B cell (primary cell): ENCODE measurements around the gene MYMK. TPM values are rescaled to one million over a fixed set of nuclear protein-coding genes. Genes with fewer than 3 reads are reported as not detected.

Experiments
- ATAC-seq: fragments of 200-7000 bp; cut with Tn5 transposase; one replicate; pipeline ENCODE4 v1.10.0; 2021; ENCODE audit warnings: low read depth, mild to moderate bottlenecking, moderate number of reproducible peaks, moderate library complexity
- CTCF ChIA-PET: fragments of 350-600 bp; sonication (Branson Sonifier 250); formaldehyde crosslinking; loops from one replicate; lab custom pipeline; 2021; ENCODE audit warnings: antibody characterized with exemption, inconsistent platforms; lab: Charles Lee
- POLR2A ChIA-PET: fragments of 350-600 bp; sonication (Branson Sonifier 250); formaldehyde crosslinking; loops from one replicate; lab custom pipeline; 2021; ENCODE audit warnings: antibody characterized with exemption; lab: Charles Lee
- DNase-seq: peaks from one replicate; pipeline ENCODE4 v3.0.0; 2013
- H2AFZ ChIP-seq: 2 replicates; pipeline ENCODE4 v1.6.1; 2012; ENCODE audit warnings: mild to moderate bottlenecking, low read depth, low read length; ENCODE audit not compliant: insufficient read depth, poor library complexity, severe bottlenecking
- H3K27ac ChIP-seq, 2 donors: 1 replicate in 1 of 2; 2 replicates in 1 of 2; pipeline ENCODE4 v1.5.1; 2012 to 2013; ENCODE audit warnings: low read length in 2 of 2, mild to moderate bottlenecking in 2 of 2, moderate library complexity in 1 of 2
- H3K27me3 ChIP-seq, 4 experiments: fragments of 200-600 bp in 1 of 4; sonication (generic) in 1 of 4; replicated peaks in 1 of 4; 1 replicate in 2 of 4; 2 replicates in 2 of 4; pipeline versions ENCODE4 v1.6.1 to v1.7.0; 2013 to 2016; ENCODE audit warnings: low read length in 3 of 4, mild to moderate bottlenecking in 2 of 4, mixed read lengths in 1 of 4, moderate library complexity in 1 of 4; ENCODE audit not compliant: insufficient read depth in 4 of 4, control insufficient read depth in 3 of 4; ENCODE audit errors: control extremely low read depth in 1 of 4
- H3K36me3 ChIP-seq, 2 experiments: replicated peaks in 1 of 2; 1 replicate in 1 of 2; 2 replicates in 1 of 2; pipeline versions ENCODE4 v1.6.1 to v1.7.1; 2013; ENCODE audit warnings: low read length in 1 of 2; ENCODE audit not compliant: insufficient read depth in 2 of 2, control insufficient read depth in 1 of 2; ENCODE audit errors: control extremely low read depth in 1 of 2, extremely low read depth in 1 of 2
- H3K4me1 ChIP-seq, 2 donors: fragments of 200-600 bp in 1 of 2; sonication (generic) in 1 of 2; 1 replicate in 1 of 2; 2 replicates in 1 of 2; pipeline versions ENCODE4 v1.5.1 to v1.6.1; 2013 to 2017; ENCODE audit warnings: low read length in 2 of 2; ENCODE audit not compliant: control insufficient read depth in 2 of 2, insufficient read depth in 2 of 2
- H3K4me2 ChIP-seq: replicated peaks from 2 replicates; pipeline ENCODE3; 2012; ENCODE audit warnings: mild to moderate bottlenecking, low read depth, low read length; ENCODE audit not compliant: poor library complexity, severe bottlenecking
- H3K4me3 ChIP-seq, 5 experiments: fragments of 200-600 bp in 1 of 5; sonication (generic) in 1 of 5; 1 replicate in 3 of 5; 2 replicates in 2 of 5; pipeline versions ENCODE4 v1.5.1 to v1.7.0; 2011 to 2016; ENCODE audit warnings: low read length in 4 of 5, mild to moderate bottlenecking in 4 of 5, low read depth in 2 of 5, control low read depth in 1 of 5, moderate library complexity in 1 of 5; ENCODE audit not compliant: insufficient read depth in 1 of 5; ENCODE audit errors: control extremely low read depth in 1 of 5, extremely low read depth in 1 of 5
- H3K79me2 ChIP-seq: fragments of 200-600 bp; sonication (generic); one replicate; pipeline ENCODE4 v1.6.0; 2016; ENCODE audit warnings: low read length; ENCODE audit not compliant: control insufficient read depth, insufficient read depth
- H3K9ac ChIP-seq: fragments of 200-600 bp; sonication (generic); 2 replicates; pipeline ENCODE4 v1.6.1; 2017; ENCODE audit warnings: mild to moderate bottlenecking, low read length, moderate library complexity
- H3K9me3 ChIP-seq, 3 donors: one replicate each; pipeline versions ENCODE4 v1.6.1 to v1.7.1; 2013; ENCODE audit warnings: low read length in 2 of 3; ENCODE audit not compliant: control insufficient read depth in 2 of 3, insufficient read depth in 1 of 3; ENCODE audit errors: control extremely low read depth in 1 of 3
- H4K20me1 ChIP-seq: 2 replicates; pipeline ENCODE4 v1.6.0; 2012; ENCODE audit warnings: mild to moderate bottlenecking, low read length; ENCODE audit not compliant: insufficient read depth, control insufficient read depth, poor library complexity, severe bottlenecking
- H3K27ac Mint-ChIP-seq: one replicate; pipeline ENCODE4 v1.8.0; 2021; ENCODE audit warnings: mixed read lengths
- H3K27me3 Mint-ChIP-seq: one replicate; pipeline ENCODE4 v1.8.0; 2021; ENCODE audit warnings: mixed read lengths
- H3K4me1 Mint-ChIP-seq: one replicate; pipeline ENCODE4 v1.8.0; 2021; ENCODE audit warnings: mixed read lengths
- H3K4me3 Mint-ChIP-seq: one replicate; pipeline ENCODE4 v1.8.0; 2021; ENCODE audit warnings: mixed read lengths
- H3K9me3 Mint-ChIP-seq: one replicate; pipeline ENCODE4 v1.8.0; 2022; ENCODE audit warnings: mixed read lengths; ENCODE audit not compliant: insufficient read depth
- CTCF ChIP-seq: fragments of 200-600 bp; IDR thresholded peaks from one replicate; pipeline ENCODE4 v1.8.0; 2022; ENCODE audit warnings: antibody characterized with exemption, mild to moderate bottlenecking
- EZH2 ChIP-seq: IDR thresholded peaks from 2 replicates; pipeline ENCODE4 v1.6.1; 2012; ENCODE audit warnings: borderline replicate concordance, low read depth, mild to moderate bottlenecking, moderate library complexity, low read length; ENCODE audit not compliant: insufficient read depth, poor library complexity, severe bottlenecking
- WGBS: methylation state at CpG from one replicate; pipeline ENCODE4 v1.1.5; 2013; ENCODE audit warnings: missing lambda C conversion rate; ENCODE audit not compliant: insufficient coverage; 5-methylcytosine and 5-hydroxymethylcytosine counted together
- intact Hi-C: fragments of 100-400 bp; cut with micrococcal nuclease; formaldehyde crosslinking; loops from one replicate; pipeline ENCODE4 v1.10.0; 2022
- polyA plus RNA-seq: library from polyadenylated mRNA; depleted of rRNA; stranded (reverse); fragments of >200 nt; gene quantifications from 2 replicates; pipeline ENCODE4 v1.2.3, GENCODE V29; 2012
- total RNA-seq, 2 donors: library from RNA; stranded (reverse); fragments of 120-200 nt in 1 of 2; gene quantifications; 1 replicate in 1 of 2; 2 replicates in 1 of 2; pipeline versions ENCODE4 v1.2.3 to v1.2.4, GENCODE V29; 2013 to 2022

The MYMK gene
- total and polyA plus RNA-seq, 2 donors (not counting 1 experiment from before 2014, with no cell fraction given): not detected

- H3K36me3 ChIP-seq: peaks cover 0 to 61% of the 10 kb centered on the region in 2 experiments
- Mint-ChIP-seq H3K27ac (peak overlapping the region; percentile 63), H3K4me3 (peak overlapping the region; percentile 16), H3K27me3 (no peaks in the 10 kb centered on the region), H3K9me3 (no peaks in the 10 kb centered on the region), H3K4me1 (peaks cover 35% of the 10 kb centered on the region)
- no peak for TF ChIP-seq CTCF
- TF ChIP-seq EZH2: no peak
- no peak overlapping the region for H3K9ac ChIP-seq
- peaks cover 33% of the 10 kb centered on the region for H3K79me2 ChIP-seq
- WGBS: 92% methylated on average over 25 of the region's 27 CpGs
- H3K4me2 ChIP-seq: peak overlapping the region; percentile 94
- ATAC-seq (no peak), DNase-seq (no peak)
- peaks cover 31 to 62% of the 10 kb centered on the region in 2 donors for H3K4me1 ChIP-seq
- no peaks in the 10 kb centered on the region for H3K27me3 ChIP-seq
- no peak overlapping the region for H3K4me3 ChIP-seq
- no peak overlapping the region for H3K27ac ChIP-seq
- no peak overlapping the region for H2AFZ ChIP-seq
- ChIA-PET CTCF (interaction anchor here (1.1 to 2.8 kb wide), 3 partner anchors 9 to 15 kb away, joined by 3 to 7 read pairs (median 5); no protein-coding TSS in a partner anchor), POLR2A (interaction anchor here (0.5 kb wide), 1 partner anchor 276 kb away, joined by 3 read pairs; no protein-coding TSS in a partner anchor)
- no peaks in the 10 kb centered on the region for H3K9me3 ChIP-seq
- intact Hi-C loops: loop anchor here (5.0 to 10.0 kb wide), 2 partner anchors 129 to 361 kb away; partner anchors contain the start of genes MED22 and RPL7A
- H4K20me1 ChIP-seq: peaks cover 66% of the 10 kb centered on the region
Observed at GRCh38 chr9:133476036-133476931, 48.5 kb downstream of the MYMK start.
